ENCODE data around the gene RS1. TPM values are rescaled to one million over a fixed set of nuclear protein-coding genes. Genes with fewer than 3 reads are reported as not detected.

The RS1 gene
- total RNA-seq, 1 donor from 2014 or later: not detected

- H3K9me3 Mint-ChIP-seq: no peaks in the 10 kb centered on the region
- no peaks in the 10 kb centered on the region for H3K36me3 Mint-ChIP-seq (ENCODE audit: low read depth)
- H3K4me1 Mint-ChIP-seq (ENCODE audit: low read depth): no peaks in the 10 kb centered on the region
- no peak for DNase-seq (ENCODE audit: low spot score)
- H3K4me3 Mint-ChIP-seq (ENCODE audit: low read depth): no peak overlapping the region
- intact Hi-C loops (cut with micrococcal nuclease): no loop called here
- no peak overlapping the region for H3K27ac Mint-ChIP-seq
- no peaks in the 10 kb centered on the region for H3K27me3 Mint-ChIP-seq (ENCODE audit: low read depth)
These were observed 16.8 kb downstream of the RS1 start for GRCh38 chrX:18654875-18655836.

- H3K9me3 Mint-ChIP-seq: no peaks in the 10 kb centered on the region
- H3K36me3 Mint-ChIP-seq (ENCODE audit: low read depth): no peaks in the 10 kb centered on the region
- no peak overlapping the region for H3K4me3 Mint-ChIP-seq (ENCODE audit: low read depth)
- intact Hi-C loops (cut with micrococcal nuclease): no loop called here
- no peak for DNase-seq (ENCODE audit: low spot score)
- no peaks in the 10 kb centered on the region for H3K4me1 Mint-ChIP-seq (ENCODE audit: low read depth)
- no peaks in the 10 kb centered on the region for H3K27me3 Mint-ChIP-seq (ENCODE audit: low read depth)
- H3K27ac Mint-ChIP-seq: no peak overlapping the region
These were observed 19.3 kb downstream of the RS1 start for GRCh38 chrX:18652636-18653035.

- Mint-ChIP-seq H3K27me3 (ENCODE audit: low read depth) (no peaks in the 10 kb centered on the region), H3K4me3 (ENCODE audit: low read depth) (no peak overlapping the region), H3K27ac (no peak overlapping the region)
These were observed 21.2 kb downstream of the RS1 start for GRCh38 chrX:18650662-18651061.

GRCh38 chrX:18649498-18649951 lies 22.4 kb downstream of the RS1 start:
- Mint-ChIP-seq H3K27me3 (ENCODE audit: low read depth) (no peaks in the 10 kb centered on the region), H3K27ac (no peak overlapping the region), H3K4me3 (ENCODE audit: low read depth) (no peak overlapping the region), H3K36me3 (ENCODE audit: low read depth) (no peaks in the 10 kb centered on the region), H3K9me3 (no peaks in the 10 kb centered on the region), H3K4me1 (ENCODE audit: low read depth) (no peaks in the 10 kb centered on the region)
- intact Hi-C loops (cut with micrococcal nuclease): no loop called here
- no peak for DNase-seq (ENCODE audit: low spot score)

More at GRCh38 chrX:18650662-18651061, 21.2 kb downstream of the RS1 start:
- intact Hi-C loops (cut with micrococcal nuclease): no loop called here
- Mint-ChIP-seq H3K4me1 (ENCODE audit: low read depth) (no peaks in the 10 kb centered on the region), H3K9me3 (no peaks in the 10 kb centered on the region), H3K36me3 (ENCODE audit: low read depth) (no peaks in the 10 kb centered on the region)
- DNase-seq (ENCODE audit: low spot score): no peak

GRCh38 chrX:18647621-18648020 lies 24.3 kb downstream of the RS1 start:
- Mint-ChIP-seq H3K27me3 (ENCODE audit: low read depth) (no peaks in the 10 kb centered on the region), H3K27ac (no peak overlapping the region), H3K36me3 (ENCODE audit: low read depth) (no peaks in the 10 kb centered on the region), H3K9me3 (no peaks in the 10 kb centered on the region), H3K4me1 (ENCODE audit: low read depth) (no peaks in the 10 kb centered on the region), H3K4me3 (ENCODE audit: low read depth) (no peak overlapping the region)
- no peak for DNase-seq (ENCODE audit: low spot score)
- intact Hi-C loops (cut with micrococcal nuclease): no loop called here

- Mint-ChIP-seq H3K4me3 (ENCODE audit: low read depth) (no peak overlapping the region), H3K4me1 (ENCODE audit: low read depth) (no peaks in the 10 kb centered on the region), H3K27me3 (ENCODE audit: low read depth) (no peaks in the 10 kb centered on the region), H3K27ac (no peak overlapping the region), H3K36me3 (ENCODE audit: low read depth) (no peaks in the 10 kb centered on the region), H3K9me3 (no peaks in the 10 kb centered on the region)
- DNase-seq (ENCODE audit: low spot score): no peak
- intact Hi-C loops (cut with micrococcal nuclease): no loop called here
These were observed 28.1 kb downstream of the RS1 start for GRCh38 chrX:18643853-18644252.

DNA sequence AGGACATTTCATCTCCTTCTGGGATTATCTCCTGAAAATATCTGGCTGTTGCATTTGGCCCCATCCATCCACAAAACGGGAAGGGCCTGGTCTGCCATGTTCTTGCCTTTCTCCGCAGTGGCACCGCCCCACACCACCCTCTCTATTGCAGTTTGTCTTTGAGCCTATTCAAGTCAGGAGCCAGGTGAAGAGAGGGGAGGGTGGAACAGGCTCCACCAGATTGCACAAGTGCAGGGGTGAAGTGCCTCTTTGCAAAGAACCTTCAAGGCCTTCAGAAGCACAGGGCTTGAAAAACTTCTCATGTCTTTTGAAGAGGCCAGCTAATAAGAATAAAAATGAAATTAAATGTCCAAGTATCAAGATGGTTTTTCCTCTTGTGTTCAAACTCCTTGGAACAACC lies 28.7 kb downstream of the RS1 start:
- Mint-ChIP-seq H3K27me3 (ENCODE audit: low read depth) (no peaks in the 10 kb centered on the region), H3K4me3 (ENCODE audit: low read depth) (no peak overlapping the region), H3K27ac (no peak overlapping the region), H3K36me3 (ENCODE audit: low read depth) (no peaks in the 10 kb centered on the region), H3K4me1 (ENCODE audit: low read depth) (no peaks in the 10 kb centered on the region), H3K9me3 (no peaks in the 10 kb centered on the region)
- no peak for DNase-seq (ENCODE audit: low spot score)
- intact Hi-C loops (cut with micrococcal nuclease): no loop called here

DNA sequence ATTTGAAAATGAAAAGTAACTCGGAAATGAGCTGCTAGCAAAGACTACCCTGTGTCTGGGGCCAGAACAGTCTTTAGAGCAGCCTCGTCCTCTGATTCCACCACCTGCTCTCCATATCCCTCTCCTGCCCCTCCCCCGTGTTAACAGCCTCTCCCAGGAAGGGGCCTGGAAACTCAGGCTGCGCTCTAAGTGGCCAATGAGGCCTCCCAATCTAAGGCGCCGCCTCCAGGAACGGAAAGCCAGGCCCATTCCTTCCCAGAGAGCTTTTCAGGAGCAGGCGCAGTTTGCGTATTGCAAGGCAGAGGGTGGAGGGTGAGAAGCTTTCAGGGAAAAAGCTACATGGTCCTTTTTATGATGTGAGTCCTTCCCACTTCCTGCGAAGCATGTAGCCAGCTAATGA lies 31.2 kb downstream of the RS1 start:
- Mint-ChIP-seq H3K4me1 (ENCODE audit: low read depth) (no peaks in the 10 kb centered on the region), H3K27ac (no peak overlapping the region), H3K27me3 (ENCODE audit: low read depth) (no peaks in the 10 kb centered on the region), H3K9me3 (no peaks in the 10 kb centered on the region), H3K36me3 (ENCODE audit: low read depth) (no peaks in the 10 kb centered on the region), H3K4me3 (ENCODE audit: low read depth) (no peak overlapping the region)
- intact Hi-C loops (cut with micrococcal nuclease): no loop called here
- DNase-seq (ENCODE audit: low spot score): no peak

DNA sequence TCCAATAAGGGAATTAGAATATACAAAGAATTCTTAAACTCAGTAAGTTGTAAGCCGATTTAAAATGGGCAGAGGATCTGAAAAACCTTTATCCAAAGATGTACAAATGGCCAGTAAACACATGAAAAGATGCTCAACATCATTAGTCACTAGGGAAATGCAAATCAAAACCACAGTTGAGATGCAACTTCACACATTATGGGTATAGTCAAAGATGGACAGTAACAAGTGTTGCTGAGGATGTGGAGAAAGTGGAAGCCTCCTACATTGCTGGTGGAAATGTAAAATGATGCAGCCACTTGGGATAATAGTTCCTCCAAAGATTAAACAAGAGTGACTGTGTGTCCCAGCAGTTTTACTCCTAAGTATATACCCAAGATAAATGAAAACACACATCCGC lies 32.6 kb downstream of the RS1 start:
- Mint-ChIP-seq H3K4me1 (ENCODE audit: low read depth) (no peaks in the 10 kb centered on the region), H3K4me3 (ENCODE audit: low read depth) (no peak overlapping the region), H3K27ac (no peak overlapping the region), H3K9me3 (no peaks in the 10 kb centered on the region), H3K36me3 (ENCODE audit: low read depth) (no peaks in the 10 kb centered on the region), H3K27me3 (ENCODE audit: low read depth) (no peaks in the 10 kb centered on the region)
- intact Hi-C loops (cut with micrococcal nuclease): no loop called here
- no peak for DNase-seq (ENCODE audit: low spot score)

GRCh38 chrX:18638398-18638797 lies 33.5 kb downstream of the RS1 start:
- intact Hi-C loops (cut with micrococcal nuclease): no loop called here
- no peak overlapping the region for H3K4me3 Mint-ChIP-seq (ENCODE audit: low read depth)
- H3K4me1 Mint-ChIP-seq (ENCODE audit: low read depth): no peaks in the 10 kb centered on the region
- DNase-seq (ENCODE audit: low spot score): no peak
- no peaks in the 10 kb centered on the region for H3K9me3 Mint-ChIP-seq
- H3K27ac Mint-ChIP-seq: no peak overlapping the region
- H3K36me3 Mint-ChIP-seq (ENCODE audit: low read depth): no peaks in the 10 kb centered on the region
- H3K27me3 Mint-ChIP-seq (ENCODE audit: low read depth): no peaks in the 10 kb centered on the region

GRCh38 chrX:18630934-18631333 lies 41.0 kb downstream of the RS1 start:
- Mint-ChIP-seq H3K9me3 (no peaks in the 10 kb centered on the region), H3K4me1 (ENCODE audit: low read depth) (no peaks in the 10 kb centered on the region)

DNA sequence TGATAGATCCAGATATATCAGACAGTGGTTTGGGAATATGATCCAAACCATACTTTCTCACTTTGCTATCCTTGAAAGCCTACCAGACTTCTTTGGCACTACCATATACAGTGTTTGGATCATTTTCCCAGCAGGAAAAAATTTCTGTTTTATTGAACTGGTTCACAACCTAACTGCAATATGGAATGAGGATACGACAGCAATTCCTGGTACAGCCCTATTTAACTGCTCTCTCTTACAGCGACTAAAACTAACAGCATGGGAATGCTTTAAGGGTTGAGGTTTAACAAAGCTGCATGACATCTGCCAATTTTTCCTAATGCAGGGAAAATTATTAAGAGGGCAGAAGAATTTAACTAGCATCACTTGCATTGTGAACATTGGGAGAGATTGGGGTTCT lies 47.3 kb downstream of the RS1 start:
- Mint-ChIP-seq H3K4me3 (ENCODE audit: low read depth) (no peak overlapping the region), H3K4me1 (ENCODE audit: low read depth) (no peaks in the 10 kb centered on the region), H3K27ac (no peak overlapping the region), H3K36me3 (ENCODE audit: low read depth) (no peaks in the 10 kb centered on the region), H3K27me3 (ENCODE audit: low read depth) (no peaks in the 10 kb centered on the region), H3K9me3 (no peaks in the 10 kb centered on the region)
- DNase-seq (ENCODE audit: low spot score): no peak
- intact Hi-C loops (cut with micrococcal nuclease): no loop called here

More at GRCh38 chrX:18630934-18631333, 41.0 kb downstream of the RS1 start:
- Mint-ChIP-seq H3K4me3 (ENCODE audit: low read depth) (no peak overlapping the region), H3K27me3 (ENCODE audit: low read depth) (no peaks in the 10 kb centered on the region), H3K36me3 (ENCODE audit: low read depth) (no peaks in the 10 kb centered on the region), H3K27ac (no peak overlapping the region)
- intact Hi-C loops (cut with micrococcal nuclease): no loop called here
- DNase-seq (ENCODE audit: low spot score): no peak

- intact Hi-C loops (cut with micrococcal nuclease): no loop called here
- DNase-seq (ENCODE audit: low spot score): no peak
- Mint-ChIP-seq H3K27me3 (ENCODE audit: low read depth) (no peaks in the 10 kb centered on the region), H3K27ac (no peak overlapping the region), H3K9me3 (no peaks in the 10 kb centered on the region), H3K36me3 (ENCODE audit: low read depth) (no peaks in the 10 kb centered on the region), H3K4me1 (ENCODE audit: low read depth) (no peaks in the 10 kb centered on the region), H3K4me3 (ENCODE audit: low read depth) (no peak overlapping the region)
These were observed 51.6 kb downstream of the RS1 start for GRCh38 chrX:18620349-18620748.

Data from activated T-helper 2 cell treated with anti-CD3 and anti-CD28 coated beads, Interferon-gamma antibody, Interleukin-2, Interleukin-4, amounts not matched to agents 10 μg/mL and 5 μg/mL and 100 μg/mL, durations not matched to agents 14 hours and 24 hours and 36 hours (primary cell).